GM21367 (cell line): ENCODE measurements around the gene MED1.

Experiments
- ATAC-seq: cut with Tn5 transposase; IDR thresholded peaks from one replicate; pipeline ENCODE4 v1.9.1; 2021; ENCODE audit not compliant: unreplicated experiment

The MED1 gene

DNA sequence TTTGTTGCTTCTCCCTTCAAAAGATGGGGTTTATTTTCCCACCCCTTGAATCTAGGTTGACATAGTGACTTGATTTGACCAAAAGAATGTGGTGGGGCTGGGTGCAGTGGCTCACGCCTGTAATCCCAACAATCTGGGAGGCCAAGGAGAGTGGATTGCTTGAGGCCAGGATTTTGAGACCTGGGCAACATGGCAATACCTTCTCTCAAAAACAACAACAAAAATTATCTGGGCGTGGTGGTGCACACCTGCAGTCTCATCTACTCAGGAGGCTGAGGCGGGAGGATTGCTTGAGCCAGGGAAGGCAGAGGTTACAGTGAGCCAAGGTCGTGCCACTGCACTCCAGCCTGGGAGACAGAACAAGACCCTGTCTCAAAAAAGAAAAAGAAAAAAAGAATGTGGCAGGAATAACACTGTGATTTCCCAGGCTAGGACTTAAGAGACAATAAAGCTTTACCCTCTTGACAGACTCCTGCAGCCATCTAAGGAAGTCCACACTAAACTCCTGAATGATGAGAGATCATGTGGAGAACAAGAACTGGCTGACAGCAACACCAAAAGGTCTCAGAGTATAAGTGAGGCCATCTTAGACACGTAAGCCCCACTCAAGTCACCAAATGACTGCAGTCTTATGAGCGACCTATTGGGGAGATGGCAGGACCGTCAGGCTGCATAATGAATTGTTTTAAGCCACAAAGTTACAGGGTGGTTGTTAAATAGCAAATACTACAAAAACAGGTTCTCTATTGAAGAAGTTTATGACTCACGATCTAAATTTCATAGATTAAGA lies 86.6 kb downstream of the MED1 start:
- ATAC-seq: no peak

DNA sequence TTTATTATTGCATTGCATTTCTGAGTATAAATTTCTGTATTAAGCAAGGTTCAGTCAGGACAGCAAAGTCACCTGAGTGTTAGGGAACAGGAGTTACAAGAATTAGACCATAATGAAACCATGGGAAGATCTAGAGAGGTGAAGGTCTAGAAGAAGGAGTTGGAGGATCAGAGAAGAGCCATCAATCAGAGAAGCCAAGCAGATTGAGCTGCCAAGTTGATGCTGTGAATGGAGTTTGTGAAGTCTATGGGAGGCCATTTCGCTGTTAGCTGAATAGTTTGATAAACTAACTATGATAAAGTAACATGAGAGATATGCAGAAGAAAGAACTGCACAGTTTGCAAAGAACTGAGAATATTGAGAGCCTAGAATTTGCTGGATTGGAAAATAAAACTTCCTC lies 90.0 kb downstream of the MED1 start:
- ATAC-seq: no peak

DNA sequence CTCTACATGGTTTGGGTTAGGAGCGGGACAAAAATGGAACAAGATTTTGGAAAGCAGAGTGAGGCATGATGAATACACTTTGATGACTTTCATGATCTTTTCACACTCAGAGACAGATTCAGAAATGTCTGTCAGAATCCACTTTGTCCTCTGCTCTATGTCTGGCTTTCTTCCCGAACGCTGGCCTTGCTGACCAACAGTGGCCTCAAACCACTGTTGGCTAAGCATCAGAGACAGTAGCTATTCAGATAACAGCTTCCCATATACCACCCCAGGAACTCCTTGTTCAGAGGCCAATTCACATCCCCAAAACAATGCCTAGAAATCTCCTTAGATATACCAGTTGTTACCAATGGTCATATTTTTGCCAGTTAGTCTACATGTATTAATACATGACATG lies 90.5 kb downstream of the MED1 start:
- ATAC-seq: no peak

DNA sequence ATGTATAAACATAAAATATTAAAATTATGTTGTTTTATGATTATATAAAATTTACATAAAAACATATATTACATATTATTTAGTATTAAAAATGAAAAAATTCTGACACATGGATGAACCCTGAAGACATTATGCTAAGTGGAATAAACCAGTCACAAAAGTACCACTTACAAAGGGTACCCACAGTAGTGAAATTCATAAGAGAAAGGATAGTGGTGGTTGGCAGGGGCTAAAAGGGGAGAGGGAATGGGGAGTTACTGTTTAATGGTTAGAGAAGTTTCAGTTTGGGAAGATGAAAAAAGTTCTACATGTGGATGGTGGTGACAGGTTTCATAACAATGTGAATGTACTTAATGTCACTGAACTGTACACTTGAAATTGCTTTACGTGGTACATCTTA lies 91.1 kb downstream of the MED1 start:
- ATAC-seq: no peak

DNA sequence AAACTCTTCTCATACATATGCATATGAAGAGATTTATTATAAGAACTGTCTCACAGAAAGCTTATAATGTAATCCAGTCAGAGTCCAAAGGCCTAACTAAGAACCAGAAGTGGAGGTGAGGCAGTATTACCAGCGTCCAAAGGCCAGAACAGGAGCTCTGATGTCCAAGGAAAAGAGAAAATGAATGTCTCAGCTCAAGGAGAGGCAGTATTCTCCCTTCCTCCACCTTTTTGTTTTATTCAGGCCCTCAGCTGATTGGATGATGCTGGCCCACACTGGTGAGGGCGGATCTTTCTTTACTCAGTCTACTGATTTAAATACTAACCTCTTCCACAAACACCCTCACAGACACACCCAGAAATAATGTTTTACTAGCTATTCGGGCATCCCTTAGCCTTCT lies 93.1 kb downstream of the MED1 start:
- no peak for ATAC-seq

DNA sequence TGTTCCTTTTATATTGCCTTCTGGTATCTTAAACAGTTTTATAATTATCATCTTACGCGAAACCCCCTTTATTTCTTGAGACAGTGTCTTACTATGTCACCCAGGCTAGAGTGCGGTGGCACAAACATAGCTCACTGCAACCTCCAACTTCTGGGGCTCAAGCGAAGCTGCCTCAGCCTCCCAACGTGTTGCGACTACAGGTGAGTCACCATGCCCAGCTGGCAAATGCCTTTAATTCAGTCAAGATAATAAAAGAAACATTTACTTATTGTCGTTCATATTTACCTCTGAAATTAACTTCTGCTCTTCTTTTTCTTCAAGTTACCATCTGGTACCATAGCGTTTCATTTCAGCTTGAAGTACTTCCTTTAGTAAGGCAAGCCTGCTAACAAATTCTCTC lies 93.6 kb downstream of the MED1 start:
- no peak for ATAC-seq
